Rectal smooth muscle tissue (tissue), 1 donor: ENCODE data around the gene CCDC184.
"Not testable (repeated sequence)": the region's sequence is repeated elsewhere in the genome, so short reads cannot be mapped to it uniquely, and the experiment has no call there.

ENCODE experiments used
- H3K27ac ChIP-seq: one replicate; pipeline ENCODE4 v1.7.0; 2013; ENCODE audit warnings: low read depth, low read length, inconsistent platforms
- H3K27me3 ChIP-seq: one replicate; pipeline ENCODE4 v1.7.0; 2013; ENCODE audit warnings: low read length; ENCODE audit not compliant: control insufficient read depth, insufficient read depth
- H3K36me3 ChIP-seq: one replicate; pipeline ENCODE4 v1.7.0; 2013; ENCODE audit warnings: low read length; ENCODE audit not compliant: control insufficient read depth, insufficient read depth
- H3K4me1 ChIP-seq: one replicate; pipeline ENCODE4 v1.7.0; 2013; ENCODE audit warnings: low read length; ENCODE audit not compliant: control insufficient read depth, insufficient read depth
- H3K4me3 ChIP-seq: one replicate; pipeline ENCODE4 v1.7.0; 2013; ENCODE audit warnings: low read length
- H3K9ac ChIP-seq: one replicate; pipeline ENCODE4 v1.7.0; 2013; ENCODE audit warnings: low read length

Gene CCDC184

GRCh38 chr12:48183091-48183875 lies at the start of gene CCDC184:
CCDC184 (plus strand) TSS chr12:48183644; CDS start chr12:48184123, 479 bp downstream.
- H3K4me1 ChIP-seq = no peaks in the 10 kb centered on the region
- H3K36me3 ChIP-seq = no peaks in the 10 kb centered on the region
- H3K4me3 ChIP-seq = peak within 1 kb of the TSS; percentile 73
- H3K27me3 ChIP-seq = peaks cover 12% of the 10 kb centered on the region
- no peak within 1 kb of the TSS for H3K9ac ChIP-seq
- no peak within 1 kb of the TSS for H3K27ac ChIP-seq

GRCh38 chr12:48135027-48135426 lies 48.4 kb upstream of the CCDC184 start:
- no peak overlapping the region for H3K27ac ChIP-seq
- H3K36me3 ChIP-seq = peaks cover 25% of the 10 kb centered on the region
- no peak overlapping the region for H3K4me3 ChIP-seq
- H3K9ac ChIP-seq = no peak overlapping the region
- no peaks in the 10 kb centered on the region for H3K27me3 ChIP-seq
- H3K4me1 ChIP-seq = no peaks in the 10 kb centered on the region

GRCh38 chr12:48142818-48143674 lies 40.4 kb upstream of the CCDC184 start:
- H3K27ac ChIP-seq = no peak overlapping the region
- H3K36me3 ChIP-seq = peaks cover 26% of the 10 kb centered on the region
- no peaks in the 10 kb centered on the region for H3K4me1 ChIP-seq
- H3K4me3 ChIP-seq = no peak overlapping the region
- H3K9ac ChIP-seq = no peak overlapping the region
- no peaks in the 10 kb centered on the region for H3K27me3 ChIP-seq

GRCh38 chr12:48143898-48144297 lies 39.5 kb upstream of the CCDC184 start:
- Histone ChIP-seq H3K9ac (no peak overlapping the region), H3K4me3 (no peak overlapping the region), H3K36me3 (peaks cover 26% of the 10 kb centered on the region), H3K27ac (no peak overlapping the region), H3K27me3 (no peaks in the 10 kb centered on the region), H3K4me1 (no peaks in the 10 kb centered on the region)

GRCh38 chr12:48145981-48146380 lies 37.5 kb upstream of the CCDC184 start:
- H3K4me1 ChIP-seq = no peaks in the 10 kb centered on the region

GRCh38 chr12:48151103-48151771 lies 32.2 kb upstream of the CCDC184 start:
- Histone ChIP-seq H3K9ac (no peak overlapping the region), H3K27me3 (no peaks in the 10 kb centered on the region), H3K36me3 (peaks cover 32% of the 10 kb centered on the region), H3K27ac (no peak overlapping the region), H3K4me3 (no peak overlapping the region), H3K4me1 (peaks cover under 1% of the 10 kb centered on the region)

More at GRCh38 chr12:48145981-48146380, 37.5 kb upstream of the CCDC184 start:
- H3K4me3 ChIP-seq = no peak overlapping the region
- H3K36me3 ChIP-seq = peaks cover 38% of the 10 kb centered on the region
- no peak overlapping the region for H3K27ac ChIP-seq
- H3K9ac ChIP-seq = no peak overlapping the region
- H3K27me3 ChIP-seq = no peaks in the 10 kb centered on the region

- H3K36me3 ChIP-seq = peaks cover 15% of the 10 kb centered on the region
- not testable (repeated sequence) for H3K9ac ChIP-seq, H3K4me1 ChIP-seq, H3K4me3 ChIP-seq, H3K27me3 ChIP-seq, H3K27ac ChIP-seq
Observed at GRCh38 chr12:48155786-48156185, 27.7 kb upstream of the CCDC184 start.

GRCh38 chr12:48156652-48157017 lies 26.8 kb upstream of the CCDC184 start:
- peak overlapping the region; percentile 96 for H3K27ac ChIP-seq
- peak overlapping the region; percentile 67 for H3K9ac ChIP-seq
- H3K27me3 ChIP-seq = no peaks in the 10 kb centered on the region
- H3K4me3 ChIP-seq = peak overlapping the region; percentile 100
- H3K4me1 ChIP-seq = peaks cover 3% of the 10 kb centered on the region
- peaks cover 7% of the 10 kb centered on the region for H3K36me3 ChIP-seq

- Histone ChIP-seq H3K27ac (peak within 1 kb of the TSS; percentile 96), H3K4me3 (peak within 1 kb of the TSS; percentile 100), H3K4me1 (peaks cover 3% of the 10 kb centered on the region), H3K27me3 (no peaks in the 10 kb centered on the region), H3K9ac (peak within 1 kb of the TSS; percentile 94), H3K36me3 (peaks cover 5% of the 10 kb centered on the region)
Observed at GRCh38 chr12:48157018-48157888, 26.2 kb upstream of the CCDC184 start, which contains the start of gene ASB8. ASB8 (minus strand) TSS chr12:48157515; CDS start chr12:48153496, 4,019 bp downstream.

- Histone ChIP-seq H3K4me1 (peaks cover 3% of the 10 kb centered on the region), H3K27ac (peak overlapping the region; percentile 88), H3K36me3 (peaks cover 5% of the 10 kb centered on the region), H3K4me3 (peak overlapping the region; percentile 100), H3K9ac (no peak overlapping the region), H3K27me3 (no peaks in the 10 kb centered on the region)
Observed at GRCh38 chr12:48157889-48158370, 25.5 kb upstream of the CCDC184 start.

GRCh38 chr12:48160046-48160445 lies 23.4 kb upstream of the CCDC184 start:
- no peak overlapping the region for H3K4me3 ChIP-seq
- no peak overlapping the region for H3K27ac ChIP-seq
- H3K9ac ChIP-seq = no peak overlapping the region

More at GRCh38 chr12:48160046-48160445, 23.4 kb upstream of the CCDC184 start:
- Histone ChIP-seq H3K27me3 (no peaks in the 10 kb centered on the region), H3K4me1 (peaks cover 3% of the 10 kb centered on the region), H3K36me3 (peaks cover 2% of the 10 kb centered on the region)
